Esophagus muscularis mucosa (tissue), 4 donors: ENCODE results near the gene GPR156. TPM values are rescaled to one million over a fixed set of nuclear protein-coding genes. Genes with fewer than 3 reads are reported as not detected.

Experiments used
- DNase-seq: peaks from one replicate; pipeline ENCODE4 v3.0.0-alpha.2; 2017; ENCODE audit errors: extremely low spot score
- H3K27ac ChIP-seq, 4 donors: fragments of 200-600 bp; sonication (generic); replicated peaks in 1 of 4; 1 replicate in 3 of 4; 2 replicates in 1 of 4; pipeline ENCODE4 v1.5.1; 2016 to 2019; ENCODE audit warnings: mild to moderate bottlenecking in 1 of 4
- H3K27me3 ChIP-seq, 4 donors: fragments of 200-600 bp; sonication (generic); one replicate each; pipeline versions ENCODE4 v1.5.1 to v1.6.0; 2016 to 2019
- H3K36me3 ChIP-seq, 4 donors: fragments of 200-600 bp; sonication (generic); one replicate each; pipeline ENCODE4 v1.5.1; 2016 to 2019
- H3K4me1 ChIP-seq, 4 donors: fragments of 200-600 bp; sonication (generic); one replicate each; pipeline ENCODE4 v1.5.1; 2016 to 2019
- H3K4me3 ChIP-seq, 4 donors: fragments of 200-600 bp; sonication (generic); 1 replicate in 2 of 4; 2 replicates in 2 of 4; pipeline ENCODE4 v1.5.1; 2016 to 2019; ENCODE audit warnings: mild to moderate bottlenecking in 4 of 4, moderate library complexity in 1 of 4
- H3K9me3 ChIP-seq, 4 donors: fragments of 200-600 bp; sonication (generic); 1 replicate in 3 of 4; 2 replicates in 1 of 4; pipeline ENCODE4 v1.5.1; 2016 to 2019
- EP300 ChIP-seq: sonication (generic); formaldehyde crosslinking; IDR thresholded peaks from one replicate; pipeline ENCODE4 v1.6.1; 2017; ENCODE audit warnings: antibody characterized with exemption
- POLR2A ChIP-seq: fragments of 450-650 bp; IDR thresholded peaks from one replicate; pipeline ENCODE4 v1.6.1; 2017; ENCODE audit warnings: antibody characterized with exemption, moderate library complexity, mild to moderate bottlenecking, low read depth
- POLR2AphosphoS5 ChIP-seq, 2 donors: sonication (generic); formaldehyde crosslinking; IDR thresholded peaks; one replicate each; pipeline ENCODE4 v1.6.1; 2017; ENCODE audit warnings: antibody characterized with exemption in 2 of 2
- WGBS: methylation state at CpG from one replicate; pipeline ENCODE4 v1.1.5; 2018; 5-methylcytosine and 5-hydroxymethylcytosine counted together
- intact Hi-C: fragments of 100-400 bp; cut with DNase I; formaldehyde crosslinking; loops from one replicate; pipeline ENCODE4 v1.15.1; 2023
- total RNA-seq, 4 donors: library from RNA; depleted of rRNA; stranded (reverse); fragments of >200 nt; gene quantifications; one replicate each; pipeline versions ENCODE4 v1.1.0 to v1.2.1, GENCODE V29; 2016
- TF ChIP-seq, protein P1 (sequence below), 3 experiments: fragments of 200-600 bp in 2 of 3; fragments of 450-650 bp in 1 of 3; sonication (generic) in 2 of 3; IDR thresholded peaks; one replicate each; pipeline ENCODE4 v1.5.1; 2017 to 2019; ENCODE audit warnings: antibody characterized with exemption in 3 of 3, mild to moderate bottlenecking in 2 of 3, moderate library complexity in 1 of 3

GPR156 gene
- total RNA-seq, 4 donors from 2014 or later = 0.33 to 2.1 (median 0.60) TPM

DNA sequence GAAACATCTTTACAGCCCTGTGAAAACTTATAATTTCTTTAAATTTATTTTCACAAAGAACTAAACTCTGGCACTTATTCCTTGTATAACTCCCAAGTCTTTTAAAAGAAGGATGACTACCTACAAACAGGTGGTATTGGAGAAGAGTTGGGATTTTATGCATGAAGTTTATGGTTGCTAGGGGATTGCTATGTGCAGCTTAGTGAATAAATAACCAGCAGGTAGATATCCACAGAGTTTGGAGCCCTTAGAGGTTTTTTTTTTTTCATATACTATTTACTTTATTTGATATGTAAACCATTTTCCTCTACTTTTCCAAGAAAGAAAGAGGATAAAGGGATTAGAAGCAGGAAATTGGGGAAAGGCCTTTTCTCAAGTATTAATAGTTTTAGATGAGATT is 91.5 kb downstream of the GPR156 start:
- Histone ChIP-seq H3K4me3 (no peak overlapping the region), H3K27ac (no peak overlapping the region), H3K36me3 (no peaks in the 10 kb centered on the region), H3K27me3 (no peaks in the 10 kb centered on the region), H3K9me3 (no peaks in the 10 kb centered on the region), H3K4me1 (no peaks in the 10 kb centered on the region)
- DNase-seq = no peak
- TF ChIP-seq, protein P1, sequence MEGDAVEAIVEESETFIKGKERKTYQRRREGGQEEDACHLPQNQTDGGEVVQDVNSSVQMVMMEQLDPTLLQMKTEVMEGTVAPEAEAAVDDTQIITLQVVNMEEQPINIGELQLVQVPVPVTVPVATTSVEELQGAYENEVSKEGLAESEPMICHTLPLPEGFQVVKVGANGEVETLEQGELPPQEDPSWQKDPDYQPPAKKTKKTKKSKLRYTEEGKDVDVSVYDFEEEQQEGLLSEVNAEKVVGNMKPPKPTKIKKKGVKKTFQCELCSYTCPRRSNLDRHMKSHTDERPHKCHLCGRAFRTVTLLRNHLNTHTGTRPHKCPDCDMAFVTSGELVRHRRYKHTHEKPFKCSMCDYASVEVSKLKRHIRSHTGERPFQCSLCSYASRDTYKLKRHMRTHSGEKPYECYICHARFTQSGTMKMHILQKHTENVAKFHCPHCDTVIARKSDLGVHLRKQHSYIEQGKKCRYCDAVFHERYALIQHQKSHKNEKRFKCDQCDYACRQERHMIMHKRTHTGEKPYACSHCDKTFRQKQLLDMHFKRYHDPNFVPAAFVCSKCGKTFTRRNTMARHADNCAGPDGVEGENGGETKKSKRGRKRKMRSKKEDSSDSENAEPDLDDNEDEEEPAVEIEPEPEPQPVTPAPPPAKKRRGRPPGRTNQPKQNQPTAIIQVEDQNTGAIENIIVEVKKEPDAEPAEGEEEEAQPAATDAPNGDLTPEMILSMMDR (IDR thresholded peaks at IDR 0.05) = no peak
- TF ChIP-seq EP300 = no peak
- intact Hi-C loops = no loop called here

DNA sequence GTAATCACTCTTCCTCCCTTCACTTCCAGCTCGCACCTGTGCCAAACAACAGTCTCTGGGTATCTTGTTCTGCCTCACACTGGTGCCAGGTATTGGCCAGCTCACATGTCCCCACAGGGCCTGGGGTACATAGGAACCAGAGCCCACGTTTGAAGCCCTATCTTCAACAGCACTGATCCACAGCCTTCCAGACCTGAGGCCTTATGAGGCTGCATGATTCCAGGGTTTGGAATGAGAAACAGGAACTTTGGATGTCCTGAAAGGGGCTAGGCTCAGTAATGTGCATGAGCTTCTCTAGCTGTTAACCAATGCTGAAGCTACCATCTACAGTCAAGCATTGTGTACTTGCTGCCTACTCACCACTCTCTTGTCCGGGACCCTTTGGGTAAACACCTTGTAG is 92.4 kb downstream of the GPR156 start:
- no peaks in the 10 kb centered on the region for H3K27me3 ChIP-seq
- DNase-seq = no peak
- 95% methylated on average over 3 of the region's 3 CpGs for WGBS
- H3K4me1 ChIP-seq = no peaks in the 10 kb centered on the region
- H3K36me3 ChIP-seq = no peaks in the 10 kb centered on the region
- intact Hi-C loops = no loop called here
- H3K27ac ChIP-seq = no peak overlapping the region
- H3K9me3 ChIP-seq = no peaks in the 10 kb centered on the region
- TF ChIP-seq EP300 = no peak
- no peak for TF ChIP-seq POLR2AphosphoS5 (IDR thresholded peaks at IDR 0.05)
- no peak for TF ChIP-seq POLR2A
- TF ChIP-seq, protein P1 (IDR thresholded peaks at IDR 0.05) = no peak
- H3K4me3 ChIP-seq = no peak overlapping the region

DNA sequence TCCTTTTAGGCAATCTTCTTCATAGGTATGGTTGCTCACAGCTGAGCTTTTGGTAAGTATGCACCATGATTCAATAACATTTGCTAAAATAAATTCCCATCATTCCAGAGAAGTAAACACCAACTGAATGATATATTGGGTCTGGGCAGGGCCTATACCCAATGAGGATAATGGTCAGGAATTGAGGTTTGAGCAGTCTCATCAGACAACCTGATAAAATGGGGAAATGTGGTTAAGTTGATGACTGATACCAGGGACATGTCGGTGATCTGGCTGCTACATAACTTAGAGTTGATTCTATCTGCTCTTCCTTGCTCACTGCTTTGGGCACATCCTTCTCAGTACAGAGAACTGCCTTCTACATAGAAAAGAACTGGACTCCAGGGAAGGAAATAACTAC is 92.9 kb downstream of the GPR156 start:
- Histone ChIP-seq H3K4me1 (no peaks in the 10 kb centered on the region), H3K4me3 (no peak overlapping the region), H3K27ac (no peak overlapping the region), H3K36me3 (no peaks in the 10 kb centered on the region), H3K27me3 (no peaks in the 10 kb centered on the region), H3K9me3 (no peaks in the 10 kb centered on the region)
- no peak for DNase-seq
- no peak for TF ChIP-seq POLR2A
- TF ChIP-seq POLR2AphosphoS5 (IDR thresholded peaks at IDR 0.05) = no peak
- TF ChIP-seq, protein P1 (IDR thresholded peaks at IDR 0.05) = no peak
- TF ChIP-seq EP300 = no peak
- 92% methylated on average over 1 of the region's 1 CpG for WGBS
- intact Hi-C loops = no loop called here

DNA sequence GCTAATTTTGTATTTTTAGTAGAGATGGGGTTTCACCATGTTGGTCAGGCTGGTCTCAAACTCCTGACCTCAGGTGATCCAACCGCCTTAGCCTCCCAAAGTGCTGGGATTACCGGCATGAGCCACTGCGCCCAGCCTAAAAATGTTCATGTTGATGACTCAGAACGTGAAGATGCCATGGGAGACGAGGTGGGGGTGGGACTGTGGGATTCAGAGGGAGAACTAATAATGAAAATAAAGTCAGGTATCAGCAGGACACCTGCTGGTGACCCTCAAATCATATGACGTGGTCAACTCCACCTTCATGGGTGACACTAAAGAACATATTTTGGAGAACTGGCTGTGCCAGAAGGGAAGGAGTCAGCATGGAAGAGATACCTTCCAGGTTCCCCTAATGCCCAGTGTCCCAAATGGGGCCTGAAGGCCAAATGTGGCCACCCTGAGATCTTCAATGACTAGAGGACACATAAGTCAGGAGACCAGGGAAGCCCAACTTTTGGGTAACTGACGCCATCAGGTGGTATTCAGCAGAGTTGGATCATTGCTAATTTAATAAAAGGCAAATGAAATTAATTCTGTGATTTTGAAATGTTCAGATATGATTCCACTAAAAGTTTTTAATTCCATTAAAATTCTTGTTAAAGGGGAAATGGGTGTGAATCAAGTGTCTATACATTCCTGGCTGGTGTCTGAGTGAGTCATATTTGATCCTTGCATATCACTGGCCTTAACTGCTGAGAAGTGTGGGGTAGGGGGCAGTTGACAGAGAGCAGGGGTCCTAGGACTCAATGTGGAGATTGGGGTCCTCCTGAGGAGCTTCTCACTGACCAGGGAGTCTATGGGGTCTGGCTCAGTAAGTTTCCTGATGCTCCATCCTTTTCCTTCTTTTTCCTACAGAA is 102.2 kb downstream of the GPR156 start:
- DNase-seq = peak; percentile 55
- Histone ChIP-seq H3K4me3 (no peak overlapping the region), H3K27ac (no peak overlapping the region), H3K36me3 (no peaks in the 10 kb centered on the region), H3K4me1 (peaks cover 0 to under 1% (median 0%) of the 10 kb centered on the region in 4 donors), H3K9me3 (no peaks in the 10 kb centered on the region), H3K27me3 (no peaks in the 10 kb centered on the region)
- 83% methylated on average over 7 of the region's 7 CpGs for WGBS
- intact Hi-C loops = loop anchor here (2.0 kb wide), 1 partner anchor 288 kb away; no protein-coding TSS in a partner anchor
- TF ChIP-seq EP300 = no peak
- TF ChIP-seq, protein P1 (IDR thresholded peaks at IDR 0.05) = peak; percentile 26 to 43 (median 39)
- no peak for TF ChIP-seq POLR2AphosphoS5 (IDR thresholded peaks at IDR 0.05)
- no peak for TF ChIP-seq POLR2A
